Kidney (tissue), 14 donors: ENCODE data around the gene ARHGAP26. TPM values are rescaled to one million over a fixed set of nuclear protein-coding genes. Genes with fewer than 3 reads are reported as not detected.

Experiments
- DNase-seq, 5 donors: peaks; one replicate each; pipeline ENCODE4 v3.0.0-alpha.2; 2013 to 2020
- FAIRE-seq: peaks from 2 replicates; lab custom pipeline; 2012; peaks lifted over from hg19 to GRCh38; lab: Jason Lieb, UNC
- H3K27ac ChIP-seq, 2 donors: one replicate each; pipeline ENCODE4 v1.7.0; 2013; ENCODE audit warnings: low read depth in 2 of 2, low read length in 2 of 2, inconsistent platforms in 1 of 2
- H3K27me3 ChIP-seq: one replicate; pipeline ENCODE4 v1.7.1; 2013; ENCODE audit warnings: low read length, inconsistent platforms; ENCODE audit not compliant: control insufficient read depth, insufficient read depth
- H3K36me3 ChIP-seq, 3 donors: one replicate each; pipeline versions ENCODE4 v1.7.0 to v1.7.1; 2013; ENCODE audit warnings: low read length in 3 of 3, control low read depth in 1 of 3, inconsistent platforms in 1 of 3; ENCODE audit not compliant: insufficient read depth in 3 of 3, control insufficient read depth in 2 of 3
- H3K4me1 ChIP-seq, 3 donors: one replicate each; pipeline versions ENCODE4 v1.7.0 to v1.7.1; 2013; ENCODE audit warnings: low read length in 3 of 3, inconsistent platforms in 1 of 3, low read depth in 1 of 3; ENCODE audit not compliant: control insufficient read depth in 2 of 3, insufficient read depth in 2 of 3
- H3K4me3 ChIP-seq, 3 donors: one replicate each; pipeline versions ENCODE4 v1.7.0 to v1.8.1; 2013; ENCODE audit warnings: low read length in 3 of 3, control low read depth in 1 of 3, inconsistent platforms in 1 of 3
- H3K9ac ChIP-seq, 3 donors: one replicate each; pipeline versions ENCODE4 v1.7.0 to v1.7.1; 2013; ENCODE audit warnings: low read length in 3 of 3, control low read depth in 1 of 3, inconsistent platforms in 1 of 3
- H3K9me3 ChIP-seq, 3 donors: one replicate each; pipeline versions ENCODE4 v1.7.0 to v1.7.1; 2013; ENCODE audit warnings: low read length in 3 of 3, control low read depth in 1 of 3, inconsistent platforms in 1 of 3; ENCODE audit not compliant: control insufficient read depth in 2 of 3, insufficient read depth in 1 of 3
- CTCF ChIP-seq: IDR thresholded peaks from 3 replicates; pipeline ENCODE4 v1.5.1; 2012; ENCODE audit warnings: mild to moderate bottlenecking, moderate library complexity, borderline replicate concordance; ENCODE audit not compliant: insufficient read depth; ENCODE audit errors: extremely low read depth
- intact Hi-C: fragments of 100-400 bp; cut with DNase I; formaldehyde crosslinking; loops from one replicate; pipeline ENCODE4 v1.11.1; 2022
- polyA plus RNA-seq: library from polyadenylated mRNA; stranded (reverse); fragments of 350-450 nt; fragmentation: Illumina TruSeq; extraction: RNeasy Lipid Tissue Mini Kit (QIAGEN cat#74804); gene quantifications from one replicate; pipeline ENCODE4 v1.2.3, GENCODE V29; 2014; ENCODE audit warnings: low read depth, low replicate concordance; ENCODE audit not compliant: insufficient read depth
- total RNA-seq: library from RNA; stranded (reverse); fragmentation: NEBNext Ultra II Directional; extraction: Animal tissue kit (Norgen Biotek cat#: 25700); gene quantifications from one replicate; pipeline ENCODE4 v1.2.1, GENCODE V29; 2021
- donor health status: control.
- donor health status: control.
- donor health status: control.
- donor health status: control.
- donor health status: control.
- donor health status: DM: yes; HTN: yes; CAD: no.
- donor health status: Normal renal cell carcinoma (clear cell type).

ARHGAP26 gene
- total and polyA plus RNA-seq, 2 donors from 2014 or later = 2.5 to 85.7 TPM

- Histone ChIP-seq H3K9ac (no peak overlapping the region), H3K4me1 (peaks cover 0 to 12% (median 11%) of the 10 kb centered on the region in 3 donors), H3K27ac (no peak overlapping the region), H3K4me3 (no peak overlapping the region), H3K9me3 (no peaks in the 10 kb centered on the region), H3K36me3 (no peaks in the 10 kb centered on the region), H3K27me3 (no peaks in the 10 kb centered on the region)
- no peak for DNase-seq
- intact Hi-C loops = no loop called here
- no peak for TF ChIP-seq CTCF
- no peak for FAIRE-seq
Measured at GRCh38 chr5:143179126-143179740, 409.1 kb downstream of the ARHGAP26 start.

GRCh38 chr5:143180751-143181150 lies 410.6 kb downstream of the ARHGAP26 start:
- intact Hi-C loops = no loop called here
- no peak for FAIRE-seq
- Histone ChIP-seq H3K4me1 (peaks cover 0 to 12% (median 11%) of the 10 kb centered on the region in 3 donors), H3K4me3 (no peak overlapping the region), H3K27ac (no peak overlapping the region), H3K9me3 (no peaks in the 10 kb centered on the region), H3K9ac (no peak overlapping the region), H3K27me3 (no peaks in the 10 kb centered on the region), H3K36me3 (no peaks in the 10 kb centered on the region)
- TF ChIP-seq CTCF = no peak
- DNase-seq = no peak

GRCh38 chr5:143181173-143181572 lies 411.0 kb downstream of the ARHGAP26 start:
- FAIRE-seq (no peak), DNase-seq (no peak)
- H3K27ac ChIP-seq = no peak overlapping the region
- H3K27me3 ChIP-seq = no peaks in the 10 kb centered on the region
- H3K9ac ChIP-seq = no peak overlapping the region
- no peak for TF ChIP-seq CTCF
- no peak overlapping the region for H3K4me3 ChIP-seq
- peaks cover 0 to 12% (median 11%) of the 10 kb centered on the region in 3 donors for H3K4me1 ChIP-seq
- H3K9me3 ChIP-seq = no peaks in the 10 kb centered on the region
- H3K36me3 ChIP-seq = no peaks in the 10 kb centered on the region
- intact Hi-C loops = no loop called here

- no peak for TF ChIP-seq CTCF
- Histone ChIP-seq H3K4me1 (peaks cover 0 to 12% (median 8%) of the 10 kb centered on the region in 3 donors), H3K27ac (no peak overlapping the region), H3K27me3 (no peaks in the 10 kb centered on the region), H3K4me3 (no peak overlapping the region), H3K36me3 (no peaks in the 10 kb centered on the region), H3K9ac (no peak overlapping the region), H3K9me3 (no peaks in the 10 kb centered on the region)
- no peak for DNase-seq
- intact Hi-C loops = no loop called here
- FAIRE-seq = no peak
Measured at GRCh38 chr5:143182106-143182505, 411.9 kb downstream of the ARHGAP26 start.
